ENCODE results near the gene HOXD8. TPM values are rescaled to one million over a fixed set of nuclear protein-coding genes. Genes with fewer than 3 reads are reported as not detected.
A peak's percentile ranks its signal among the peaks of the same experiment; 100 is the strongest.

HOXD8 gene
- total RNA-seq, 4 donors from 2014 or later, result 1.4 to 6.0 (median 2.6) TPM

DNA sequence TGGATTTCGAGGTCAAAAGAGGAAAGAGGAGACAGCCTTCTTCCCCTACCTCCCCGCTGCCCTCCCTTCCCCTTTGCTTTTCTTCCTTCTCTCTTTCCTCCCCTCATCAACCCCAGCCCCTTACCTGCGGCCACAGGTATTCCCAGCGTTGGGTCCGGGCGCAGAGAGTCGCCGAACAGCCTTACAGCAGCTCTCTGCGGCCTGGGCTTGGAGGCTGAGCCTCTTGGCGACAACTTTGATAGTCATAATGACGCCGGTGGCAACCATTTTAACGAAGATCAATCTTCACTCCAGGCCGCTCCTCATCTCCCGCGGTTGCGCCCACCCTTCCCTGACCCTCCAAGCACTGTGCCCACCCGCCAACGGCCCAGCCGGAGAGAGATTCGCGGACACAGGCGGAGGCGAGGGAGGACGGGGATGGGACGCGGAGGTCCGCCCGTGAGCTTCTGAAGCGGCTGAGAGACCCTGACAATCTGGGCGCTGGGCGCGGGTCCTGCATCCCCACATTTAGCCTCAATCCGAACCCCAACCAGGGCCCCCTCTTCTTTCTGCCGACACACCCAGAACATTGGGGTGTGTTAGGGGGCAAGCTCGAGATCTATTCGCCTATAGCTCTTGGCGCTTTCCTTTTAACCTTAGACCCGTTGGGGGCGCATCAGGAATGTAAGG, 44.3 kb upstream of the HOXD8 start:
- Histone ChIP-seq H3K36me3 (no peaks in the 10 kb centered on the region), H3K4me3 (no peak overlapping the region), H3K27me3 (peaks cover 100% of the 10 kb centered on the region), H3K27ac (no peak overlapping the region), H3K9me3 (no peaks in the 10 kb centered on the region), H3K4me1 (peaks cover 48% of the 10 kb centered on the region)
- WGBS, result 7% methylated on average over 20 of the region's 40 CpGs
- no peak for DNase-seq (ENCODE audit: low spot score in 2 of 2)
- TF ChIP-seq POLR2A (IDR thresholded peaks at IDR 0.05), result no peak
- no peak for TF ChIP-seq EP300 (IDR thresholded peaks at IDR 0.05)
- no peak for TF ChIP-seq POLR2AphosphoS5 (IDR thresholded peaks at IDR 0.05)
- TF ChIP-seq, protein P1, sequence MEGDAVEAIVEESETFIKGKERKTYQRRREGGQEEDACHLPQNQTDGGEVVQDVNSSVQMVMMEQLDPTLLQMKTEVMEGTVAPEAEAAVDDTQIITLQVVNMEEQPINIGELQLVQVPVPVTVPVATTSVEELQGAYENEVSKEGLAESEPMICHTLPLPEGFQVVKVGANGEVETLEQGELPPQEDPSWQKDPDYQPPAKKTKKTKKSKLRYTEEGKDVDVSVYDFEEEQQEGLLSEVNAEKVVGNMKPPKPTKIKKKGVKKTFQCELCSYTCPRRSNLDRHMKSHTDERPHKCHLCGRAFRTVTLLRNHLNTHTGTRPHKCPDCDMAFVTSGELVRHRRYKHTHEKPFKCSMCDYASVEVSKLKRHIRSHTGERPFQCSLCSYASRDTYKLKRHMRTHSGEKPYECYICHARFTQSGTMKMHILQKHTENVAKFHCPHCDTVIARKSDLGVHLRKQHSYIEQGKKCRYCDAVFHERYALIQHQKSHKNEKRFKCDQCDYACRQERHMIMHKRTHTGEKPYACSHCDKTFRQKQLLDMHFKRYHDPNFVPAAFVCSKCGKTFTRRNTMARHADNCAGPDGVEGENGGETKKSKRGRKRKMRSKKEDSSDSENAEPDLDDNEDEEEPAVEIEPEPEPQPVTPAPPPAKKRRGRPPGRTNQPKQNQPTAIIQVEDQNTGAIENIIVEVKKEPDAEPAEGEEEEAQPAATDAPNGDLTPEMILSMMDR (IDR thresholded peaks at IDR 0.05), result no peak

DNA sequence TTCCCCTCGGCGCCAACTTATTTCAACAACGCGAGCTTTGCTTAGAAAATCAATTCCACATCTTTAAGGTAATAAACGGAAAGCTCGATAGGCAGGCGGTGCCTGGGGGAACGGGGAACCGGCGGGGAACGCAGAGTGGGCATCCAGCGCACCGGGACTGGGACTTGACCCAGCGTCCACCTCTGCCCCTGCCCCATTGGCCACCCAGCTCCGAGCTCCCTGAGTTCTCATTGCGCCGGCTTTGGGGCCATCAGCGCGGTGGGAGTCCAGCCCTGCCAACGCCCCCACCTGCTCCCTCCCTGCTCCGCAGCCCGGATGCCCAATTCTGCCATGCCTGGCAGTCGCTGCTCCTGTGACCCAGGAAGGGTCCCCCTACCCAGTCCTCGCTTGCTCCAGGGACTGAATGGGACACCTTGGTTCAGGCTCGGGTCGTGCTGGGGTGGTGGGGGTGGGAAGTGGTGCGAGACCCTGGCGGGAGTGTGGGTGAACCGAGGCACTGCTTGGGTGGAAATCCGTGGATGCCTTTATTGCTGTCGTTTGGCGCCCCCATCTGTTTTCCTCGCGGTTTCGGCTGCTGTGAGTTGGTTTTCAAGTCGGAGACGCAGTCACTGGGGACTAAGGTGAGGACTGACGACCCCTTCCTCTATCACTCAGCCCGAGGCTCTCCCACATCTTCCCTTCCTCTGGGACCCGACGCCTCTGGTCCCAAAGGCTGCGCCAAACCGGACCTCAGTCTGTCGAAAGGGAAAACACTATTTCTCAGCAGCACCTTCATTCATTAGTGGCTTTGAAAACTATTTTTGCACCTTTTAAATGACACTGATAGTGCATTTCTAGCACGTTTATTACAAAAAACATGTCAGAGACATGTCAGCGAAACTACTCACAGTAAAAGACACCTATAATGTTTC, 43.4 kb upstream of the HOXD8 start:
- TF ChIP-seq, protein P1 (IDR thresholded peaks at IDR 0.05), result peak in 1 of 2 donors; percentile 14
- TF ChIP-seq POLR2AphosphoS5 (IDR thresholded peaks at IDR 0.05) (no peak), POLR2A (IDR thresholded peaks at IDR 0.05) (no peak), EP300 (IDR thresholded peaks at IDR 0.05) (no peak)
- H3K4me3 ChIP-seq, result no peak overlapping the region
- 6% methylated on average over 27 of the region's 46 CpGs for WGBS
- H3K9me3 ChIP-seq, result no peaks in the 10 kb centered on the region
- peaks cover 42% of the 10 kb centered on the region for H3K4me1 ChIP-seq
- H3K27ac ChIP-seq, result no peak overlapping the region
- peaks cover 100% of the 10 kb centered on the region for H3K27me3 ChIP-seq
- no peaks in the 10 kb centered on the region for H3K36me3 ChIP-seq
- no peak for DNase-seq (ENCODE audit: low spot score in 2 of 2)

DNA sequence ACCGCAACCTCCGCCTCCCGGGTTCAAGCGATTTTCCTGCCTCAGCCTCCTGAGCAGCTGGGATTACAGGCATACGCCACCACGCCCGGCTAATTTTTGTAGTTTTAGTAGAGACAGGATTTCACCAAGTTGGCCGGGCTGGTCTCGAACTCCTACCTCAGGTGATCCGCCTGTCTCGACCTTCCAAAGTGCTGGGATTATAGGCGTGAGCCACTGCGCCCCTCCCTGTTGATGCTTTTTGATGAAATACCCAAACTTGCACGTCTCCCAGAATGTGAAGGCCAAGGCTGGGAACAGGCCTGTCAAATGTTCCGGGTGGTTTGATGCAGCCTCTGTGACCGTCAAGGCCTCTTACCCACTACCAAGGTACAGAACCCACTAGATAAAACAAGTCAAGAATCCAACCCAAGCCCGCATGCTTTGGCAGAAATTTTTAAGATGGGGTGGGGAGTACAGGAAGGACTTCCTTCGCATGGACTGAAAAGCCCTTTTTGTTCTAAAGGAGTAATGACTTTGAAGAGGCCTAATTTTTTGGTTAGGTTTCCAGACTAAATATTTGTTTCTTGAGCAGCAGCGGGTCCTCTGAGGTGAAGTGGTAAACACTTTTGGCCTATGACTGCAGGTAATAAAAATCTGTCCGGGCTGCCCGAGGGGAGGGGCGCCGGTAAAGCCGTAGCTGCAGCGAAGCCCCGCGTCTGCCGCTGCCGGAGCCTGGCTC, 42.0 kb upstream of the HOXD8 start:
- WGBS, result 48% methylated on average over 24 of the region's 29 CpGs

DNA sequence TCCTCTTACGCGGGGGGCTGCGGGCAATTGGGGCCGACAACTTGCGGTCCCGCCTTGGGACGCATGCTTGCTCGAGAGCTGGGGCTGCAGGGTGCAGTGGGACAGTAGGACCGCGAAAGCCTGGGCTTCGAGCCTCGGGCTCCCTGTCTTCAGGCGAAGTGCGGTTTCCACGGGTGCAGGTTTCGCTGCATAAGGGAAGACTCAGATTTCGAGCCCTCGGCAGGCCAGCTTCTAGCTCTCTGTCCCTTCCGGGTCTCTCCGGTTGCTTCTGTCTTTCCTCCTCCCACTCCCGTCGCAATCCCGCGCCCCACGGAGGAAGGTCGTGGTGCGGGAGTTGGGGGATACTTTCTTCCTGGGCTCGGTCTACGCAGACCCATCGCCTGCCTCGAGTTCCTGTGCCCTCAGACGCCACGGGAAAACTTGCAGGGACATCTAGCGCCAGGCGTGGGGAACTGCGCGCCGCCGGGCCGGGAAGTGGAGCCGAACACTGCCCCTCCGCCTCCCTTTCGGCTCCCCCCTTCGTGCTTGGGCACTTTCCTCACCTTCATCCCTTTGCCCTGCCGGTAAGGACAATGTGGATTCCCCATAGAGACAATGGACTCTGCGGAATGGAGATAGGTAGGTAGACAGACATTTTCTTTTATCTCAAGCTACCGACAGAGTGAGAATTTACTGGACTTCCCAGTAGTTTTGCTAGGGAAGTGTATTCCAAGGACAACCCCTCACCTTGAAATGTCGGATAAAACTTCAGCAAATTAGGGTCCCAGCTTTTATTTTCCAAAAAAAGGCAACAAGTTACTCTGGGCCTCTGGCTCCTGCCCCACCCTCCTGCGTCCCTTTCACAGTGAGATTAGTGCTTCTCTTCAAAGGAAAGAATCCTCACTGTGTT, 41.2 kb upstream of the HOXD8 start:
- Histone ChIP-seq H3K36me3 (no peaks in the 10 kb centered on the region), H3K27me3 (peaks cover 100% of the 10 kb centered on the region), H3K4me1 (peaks cover 48% of the 10 kb centered on the region), H3K27ac (no peak overlapping the region), H3K4me3 (peak overlapping the region; percentile 16), H3K9me3 (no peaks in the 10 kb centered on the region)
- WGBS, result 4% methylated on average over 19 of the region's 49 CpGs
- TF ChIP-seq EP300 (IDR thresholded peaks at IDR 0.05), result no peak
- TF ChIP-seq, protein P1 (IDR thresholded peaks at IDR 0.05), result peak in 1 of 2 donors; percentile 81
- no peak for DNase-seq (ENCODE audit: low spot score in 2 of 2)

More for the DNA sequence above, 42.0 kb upstream of the HOXD8 start:
- Histone ChIP-seq H3K9me3 (no peaks in the 10 kb centered on the region), H3K4me3 (no peak overlapping the region), H3K27ac (no peak overlapping the region), H3K36me3 (no peaks in the 10 kb centered on the region), H3K4me1 (peaks cover 46% of the 10 kb centered on the region), H3K27me3 (peaks cover 100% of the 10 kb centered on the region)
- TF ChIP-seq POLR2AphosphoS5 (IDR thresholded peaks at IDR 0.05), result no peak
- no peak for TF ChIP-seq EP300 (IDR thresholded peaks at IDR 0.05)
- TF ChIP-seq, protein P1 (IDR thresholded peaks at IDR 0.05), result no peak
- TF ChIP-seq POLR2A (IDR thresholded peaks at IDR 0.05), result no peak
- DNase-seq (ENCODE audit: low spot score in 2 of 2), result no peak

Measured in suprapubic skin (tissue), 4 donors.